ENCODE data around the gene GCC1.

Gene GCC1

DNA sequence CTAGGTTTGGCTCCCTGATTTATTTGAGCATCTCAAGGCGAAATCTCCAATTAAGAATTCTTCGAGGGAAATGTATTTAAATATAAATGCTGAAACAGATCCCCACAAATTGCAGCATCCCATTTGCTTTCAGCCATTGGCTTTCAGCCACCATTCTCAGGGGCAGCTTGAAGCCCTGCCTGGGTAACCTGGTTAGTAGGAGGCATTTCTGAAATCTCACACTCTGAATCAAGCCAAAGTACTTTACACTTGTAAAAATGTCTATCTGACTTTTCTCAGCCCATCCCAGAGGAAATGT is 49.1 kb downstream of the GCC1 start:
- DNase-seq (ENCODE audit: low spot score): no peak

DNA sequence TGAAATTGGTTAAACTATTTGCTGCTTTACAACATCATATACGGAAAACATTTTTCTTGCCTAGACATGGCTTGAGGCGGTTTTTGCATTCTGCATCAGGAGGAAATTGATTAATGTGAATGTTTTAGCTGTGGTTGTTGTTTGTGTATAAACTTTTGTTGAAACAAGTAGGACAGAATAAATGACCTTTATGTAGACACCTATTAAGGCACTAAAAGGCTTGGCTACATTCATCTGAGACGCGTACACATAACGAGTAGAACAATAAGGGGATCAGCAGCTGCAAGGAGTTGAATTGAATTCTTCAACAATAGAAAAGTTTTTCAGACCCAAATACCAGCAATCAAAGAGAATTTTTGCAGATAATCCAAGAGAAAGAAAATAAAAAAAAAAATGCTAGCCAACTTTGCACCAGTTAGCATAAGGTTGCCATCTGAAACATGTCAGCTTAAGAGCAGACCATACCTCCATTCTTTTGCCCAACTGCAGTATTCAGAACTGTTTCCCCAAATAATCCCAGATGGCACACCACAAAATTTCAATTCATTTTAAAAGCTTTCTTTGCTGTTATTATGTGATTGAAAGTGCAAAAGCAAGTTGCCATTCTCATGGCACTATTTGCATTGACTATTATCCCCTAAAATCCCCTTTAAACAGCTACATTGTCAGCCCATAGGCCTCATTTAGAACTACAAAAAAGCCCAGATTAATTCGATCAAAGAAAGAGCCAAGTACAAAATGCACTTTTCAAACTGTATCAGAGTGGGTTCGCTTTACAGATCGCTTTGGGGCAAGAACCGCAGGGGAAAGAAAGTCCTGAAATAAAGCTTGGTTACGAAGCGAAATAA is 49.6 kb downstream of the GCC1 start:
- DNase-seq (ENCODE audit: low spot score): no peak

DNA sequence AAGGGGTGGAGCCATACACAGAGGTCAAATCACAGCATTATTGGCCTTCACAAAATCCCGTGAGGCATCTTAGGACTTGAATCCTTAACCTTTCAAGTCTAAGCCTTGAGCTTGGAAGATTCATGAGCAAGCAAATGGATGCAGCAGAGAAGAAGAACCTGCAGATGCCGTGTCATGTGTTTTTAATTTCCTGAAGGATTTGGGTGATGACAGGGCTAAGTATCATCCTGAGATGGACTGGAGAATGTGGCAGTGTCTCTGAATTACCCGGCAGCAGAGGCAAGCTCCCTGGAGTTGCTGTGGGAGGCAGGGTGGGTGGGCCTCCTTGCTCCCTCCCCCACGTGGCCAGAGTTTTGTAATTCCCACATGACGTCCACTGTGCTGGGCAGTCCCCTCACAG is 50.8 kb downstream of the GCC1 start:
- DNase-seq (ENCODE audit: low spot score): no peak

DNA sequence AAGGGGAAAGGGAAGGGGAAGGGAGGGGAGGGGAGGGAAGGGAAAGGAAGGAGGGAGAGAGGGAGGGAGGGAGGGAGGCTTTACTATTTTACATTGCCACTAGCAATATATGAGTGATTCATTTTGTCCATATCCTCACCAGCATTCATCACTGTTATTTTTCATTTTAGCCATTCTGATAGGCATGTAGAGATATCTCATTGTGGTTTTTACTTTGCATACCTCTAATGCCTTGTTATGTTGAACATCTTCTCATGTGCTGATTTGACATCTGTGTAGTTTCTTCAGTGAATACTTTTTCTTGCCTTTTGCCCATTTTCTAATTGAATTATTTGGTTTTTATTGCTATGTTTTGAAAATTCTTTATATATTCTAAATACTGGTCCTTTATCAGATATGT is 52.7 kb downstream of the GCC1 start:
- DNase-seq (ENCODE audit: low spot score): no peak

DNA sequence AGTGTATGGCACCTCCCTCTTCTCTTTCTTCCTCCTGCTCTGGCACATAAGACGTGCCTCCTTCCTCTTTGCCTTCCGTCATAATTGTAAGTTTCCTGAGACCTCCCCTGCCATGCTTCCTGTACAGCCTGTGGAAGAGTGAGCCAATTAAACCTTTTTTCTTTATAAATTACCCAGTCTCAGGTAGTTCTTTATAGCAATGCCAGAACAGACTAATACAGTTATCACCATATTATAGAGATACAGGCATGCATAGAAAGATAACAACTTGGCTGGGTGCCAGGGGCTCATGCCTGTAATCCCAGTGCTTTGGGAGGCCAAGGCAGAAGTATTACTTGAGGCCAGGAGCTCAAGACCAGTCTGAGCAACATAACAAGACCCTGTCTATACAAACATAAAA is 53.2 kb downstream of the GCC1 start:
- no peak for DNase-seq (ENCODE audit: low spot score)
